ENCODE data around the gene KCTD19.

KCTD19 gene

GRCh38 chr16:67256701-67257230 is 69.8 kb downstream of the KCTD19 start:
- DNase-seq = no peak

GRCh38 chr16:67255553-67256221 is 70.9 kb downstream of the KCTD19 start:
- DNase-seq = no peak

GRCh38 chr16:67254801-67255552 is 71.6 kb downstream of the KCTD19 start:
- no peak for DNase-seq

- DNase-seq = no peak
Measured at GRCh38 chr16:67252609-67253497, 73.7 kb downstream of the KCTD19 start.

- DNase-seq = no peak
Measured at GRCh38 chr16:67250045-67250327, 76.6 kb downstream of the KCTD19 start.

- no peak for DNase-seq
Measured at GRCh38 chr16:67249178-67250044, 77.1 kb downstream of the KCTD19 start.

DNA sequence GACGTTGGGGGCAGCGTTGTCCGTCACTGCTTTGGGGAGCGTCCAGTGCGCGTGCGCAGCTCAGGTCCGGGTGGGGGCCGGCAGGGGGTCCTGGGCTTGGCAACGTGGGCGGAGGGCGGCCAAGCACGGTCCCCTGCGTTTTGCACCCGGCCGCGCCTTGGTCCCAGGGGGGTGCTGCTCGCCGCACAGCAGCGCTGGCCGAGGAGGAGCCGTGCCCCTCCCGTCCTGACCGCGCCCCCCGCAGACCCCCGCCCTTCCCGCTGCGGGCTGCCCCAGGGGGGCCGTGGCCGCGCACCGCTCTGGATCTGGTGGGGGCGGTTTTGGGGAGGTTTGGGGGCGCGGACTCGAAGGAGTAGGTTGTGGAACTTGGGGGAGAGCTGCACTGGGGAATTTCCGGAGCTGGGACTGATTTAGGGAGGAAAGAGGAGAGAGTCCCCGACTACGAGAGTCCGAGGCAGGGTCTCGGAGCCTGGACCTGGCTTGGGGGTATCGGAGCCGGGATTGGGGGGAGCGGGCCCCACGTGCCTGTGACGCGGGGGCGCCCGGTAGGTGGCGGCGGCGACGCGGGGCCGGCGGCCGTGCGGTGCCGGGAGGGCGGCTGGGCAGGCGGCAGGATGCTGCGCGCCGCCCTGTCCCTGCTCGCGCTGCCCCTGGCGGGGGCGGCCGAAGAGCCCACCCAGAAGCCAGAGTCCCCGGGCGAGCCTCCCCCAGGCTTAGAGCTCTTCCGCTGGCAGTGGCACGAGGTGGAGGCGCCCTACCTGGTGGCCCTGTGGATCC is 78.0 kb downstream of the KCTD19 start, which contains the start of gene SLC9A5:
Gene SLC9A5, plus strand, starts transcription at position 579 of the 777 bp plus-strand sequence. Its CDS starts 36 bp downstream, at position 615.
- DNase-seq = no peak

GRCh38 chr16:67248073-67248400 is 78.5 kb downstream of the KCTD19 start:
- no peak for DNase-seq

GRCh38 chr16:67247192-67248072 is 79.1 kb downstream of the KCTD19 start, which contains the start of gene FHOD1:
FHOD1 (minus strand) TSS chr16:67247481; CDS start chr16:67247410, 71 bp downstream.
- DNase-seq = peak; percentile 84

- no peak for DNase-seq
Measured at GRCh38 chr16:67246756-67247191, 79.8 kb downstream of the KCTD19 start.

DNA sequence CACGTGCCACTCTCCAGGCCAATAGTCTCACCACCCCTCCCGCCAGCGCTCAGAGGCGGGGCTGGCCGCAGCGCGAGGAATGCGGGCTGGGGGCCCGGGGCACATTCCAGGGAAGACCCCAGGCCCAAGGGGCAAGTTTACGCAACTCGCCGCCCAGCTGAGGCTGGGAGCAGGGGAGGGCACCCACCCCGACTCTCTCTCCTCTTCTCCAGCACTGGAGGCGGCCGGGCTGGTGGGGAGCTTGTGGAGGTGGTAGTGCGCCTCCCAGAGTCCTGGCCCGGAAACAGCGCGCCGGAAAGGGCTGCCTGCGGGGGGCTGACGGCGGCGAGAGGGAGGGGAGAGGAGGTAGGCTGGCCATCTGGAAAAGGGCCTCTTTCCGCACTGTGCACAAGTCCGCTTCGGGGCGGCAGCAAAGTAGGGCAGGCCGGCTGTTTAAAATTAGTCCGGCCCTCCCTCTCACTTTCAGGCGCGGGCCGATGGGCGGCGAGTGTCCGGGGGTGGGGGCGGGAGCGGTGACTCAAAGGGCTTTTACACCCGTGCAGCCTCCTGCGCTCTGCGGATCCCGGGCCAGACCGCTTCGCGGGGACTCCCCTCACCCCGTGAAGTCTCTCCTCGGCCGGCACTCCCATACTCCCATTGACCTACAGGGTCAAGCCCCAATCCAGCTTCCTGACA is 80.3 kb downstream of the KCTD19 start:
- peak; percentile 54 for DNase-seq

DNA sequence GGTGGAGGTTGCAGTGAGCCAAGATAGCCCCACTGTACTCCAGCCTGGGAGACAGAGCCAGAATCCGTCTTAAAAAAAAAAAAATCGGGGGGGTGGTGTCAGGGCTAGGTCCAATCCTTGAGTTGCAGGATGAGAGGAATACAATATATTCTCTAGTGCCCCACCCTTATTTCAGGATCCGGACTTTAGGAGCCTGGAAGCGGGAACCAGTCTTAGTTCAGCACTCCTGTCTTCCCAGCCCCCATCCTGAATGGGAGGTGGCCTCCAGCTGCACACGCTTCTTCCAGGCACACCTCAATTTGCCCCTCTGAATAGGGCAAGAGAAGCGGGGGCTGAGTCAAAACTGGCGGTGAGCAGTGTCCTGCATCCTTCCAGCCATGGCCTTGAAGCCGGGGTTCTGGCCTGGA is 80.9 kb downstream of the KCTD19 start:
- DNase-seq = no peak

GRCh38 chr16:67245186-67245585 is 81.4 kb downstream of the KCTD19 start:
- DNase-seq = no peak

- DNase-seq = no peak
Measured at GRCh38 chr16:67244387-67245185, 82.0 kb downstream of the KCTD19 start.

- DNase-seq = no peak
Measured at GRCh38 chr16:67243481-67243880, 83.1 kb downstream of the KCTD19 start.

- DNase-seq = no peak
Measured at GRCh38 chr16:67242138-67242730, 84.3 kb downstream of the KCTD19 start.

DNA sequence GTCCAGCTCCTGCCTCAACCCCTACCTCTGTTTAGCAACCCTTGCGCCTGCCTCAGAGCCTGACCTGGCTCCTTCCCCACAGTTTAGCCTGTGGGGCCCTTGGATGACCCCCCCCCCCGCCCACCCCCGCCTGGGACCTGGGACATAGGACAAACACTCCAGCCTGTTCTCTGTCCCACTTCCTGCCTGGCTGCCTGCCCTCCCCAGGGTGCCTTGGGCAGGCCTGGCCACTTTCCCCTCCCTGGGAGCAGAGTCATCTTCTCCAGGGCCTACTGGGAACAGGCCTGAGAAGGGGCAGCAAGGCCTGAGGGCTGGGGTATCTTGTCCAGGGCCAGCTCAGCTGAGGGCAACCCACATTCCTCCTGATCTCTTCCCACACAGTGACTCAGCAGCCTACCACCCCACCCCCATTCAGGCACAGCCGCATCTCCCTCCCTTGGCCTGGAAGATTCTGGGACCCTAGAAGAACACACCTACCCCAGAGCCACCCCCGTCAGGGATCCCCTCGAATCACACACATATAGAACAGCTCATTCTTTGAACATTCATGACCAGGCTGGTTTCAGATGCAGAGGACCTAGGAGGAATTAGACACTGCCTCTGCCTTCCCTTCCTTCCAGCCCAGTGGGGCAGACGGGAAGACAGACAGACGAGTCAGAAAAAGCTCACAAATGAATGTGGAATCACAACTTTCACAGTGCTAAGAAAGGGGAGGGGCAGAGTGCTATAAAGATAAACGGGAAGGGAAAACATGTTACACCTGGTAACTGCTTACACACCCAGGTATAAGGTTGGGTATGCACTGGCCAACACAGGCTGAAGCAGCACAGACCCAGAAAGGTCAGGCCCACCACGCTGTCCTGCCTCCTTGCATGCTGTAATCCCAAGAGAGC is 85.3 kb downstream of the KCTD19 start:
- DNase-seq = no peak

Measured in NCI-H524 treated with DMSO at 0.1 percent for 48 hours (cell line).